ENCODE results near the gene BMPR1A.

BMPR1A gene

DNA sequence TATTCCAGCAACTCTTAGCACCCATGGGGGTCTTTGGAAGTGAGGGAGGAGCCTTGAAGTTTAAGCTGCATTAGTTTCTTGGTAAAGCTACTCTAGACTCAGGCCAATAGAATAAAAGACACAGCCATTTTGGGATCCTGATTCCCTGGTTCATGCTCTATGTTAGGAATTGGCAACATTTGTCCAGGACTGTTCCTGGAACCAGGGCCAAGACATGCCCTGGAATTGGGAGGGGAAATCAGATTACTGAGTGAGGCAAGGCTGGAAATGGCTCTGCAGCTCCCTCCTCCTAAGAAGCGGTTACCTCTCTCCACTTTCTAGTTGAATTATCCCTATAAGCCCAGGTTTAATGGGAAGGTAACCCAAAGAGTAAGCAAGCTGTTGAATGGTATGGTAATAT, 14.2 kb upstream of the BMPR1A start:
- TF ChIP-seq, protein P1, sequence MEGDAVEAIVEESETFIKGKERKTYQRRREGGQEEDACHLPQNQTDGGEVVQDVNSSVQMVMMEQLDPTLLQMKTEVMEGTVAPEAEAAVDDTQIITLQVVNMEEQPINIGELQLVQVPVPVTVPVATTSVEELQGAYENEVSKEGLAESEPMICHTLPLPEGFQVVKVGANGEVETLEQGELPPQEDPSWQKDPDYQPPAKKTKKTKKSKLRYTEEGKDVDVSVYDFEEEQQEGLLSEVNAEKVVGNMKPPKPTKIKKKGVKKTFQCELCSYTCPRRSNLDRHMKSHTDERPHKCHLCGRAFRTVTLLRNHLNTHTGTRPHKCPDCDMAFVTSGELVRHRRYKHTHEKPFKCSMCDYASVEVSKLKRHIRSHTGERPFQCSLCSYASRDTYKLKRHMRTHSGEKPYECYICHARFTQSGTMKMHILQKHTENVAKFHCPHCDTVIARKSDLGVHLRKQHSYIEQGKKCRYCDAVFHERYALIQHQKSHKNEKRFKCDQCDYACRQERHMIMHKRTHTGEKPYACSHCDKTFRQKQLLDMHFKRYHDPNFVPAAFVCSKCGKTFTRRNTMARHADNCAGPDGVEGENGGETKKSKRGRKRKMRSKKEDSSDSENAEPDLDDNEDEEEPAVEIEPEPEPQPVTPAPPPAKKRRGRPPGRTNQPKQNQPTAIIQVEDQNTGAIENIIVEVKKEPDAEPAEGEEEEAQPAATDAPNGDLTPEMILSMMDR (IDR thresholded peaks at IDR 0.05; ENCODE audit: low read length, missing control alignments), result no peak
- H3K4me3 ChIP-seq (replicated peaks; ENCODE audit: low read depth, low read length), result no peak overlapping the region
- DNase-seq (ENCODE audit: low read depth), result no peak

DNA sequence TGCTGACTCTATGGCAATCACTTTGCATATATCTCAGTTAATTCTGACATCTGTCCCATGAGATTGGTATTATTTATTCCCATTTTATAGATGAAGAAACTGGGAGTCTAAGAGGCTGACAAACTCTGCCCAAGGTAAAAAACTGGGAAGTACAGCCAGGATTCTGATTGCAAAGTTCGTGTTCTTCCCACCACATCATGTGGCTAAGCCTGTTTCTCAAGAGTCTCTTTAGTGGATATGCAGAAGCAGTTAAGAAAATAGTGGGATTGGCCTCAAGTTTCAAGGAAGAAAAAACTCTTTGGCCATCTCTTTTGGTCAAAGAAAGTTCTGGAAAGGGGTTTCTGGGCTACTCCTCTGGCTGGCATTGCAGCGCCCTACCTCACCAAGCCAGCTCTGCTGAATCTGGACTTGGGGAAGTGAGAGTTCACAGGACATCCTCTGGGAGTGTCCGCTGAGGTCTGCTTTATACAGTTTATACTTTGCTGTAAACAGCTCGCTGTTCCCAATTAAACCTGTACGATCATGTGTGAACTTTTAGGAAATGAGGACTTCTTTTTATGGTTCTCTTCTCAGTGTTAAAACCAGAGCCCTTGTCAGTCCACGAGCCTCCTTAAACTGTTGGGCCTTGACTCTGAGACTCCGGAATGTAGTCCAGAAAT, 12.2 kb upstream of the BMPR1A start:
- TF ChIP-seq, protein P1 (IDR thresholded peaks at IDR 0.05; ENCODE audit: low read length, missing control alignments), result no peak
- no peak overlapping the region for H3K4me3 ChIP-seq (replicated peaks; ENCODE audit: low read depth, low read length)
- DNase-seq (ENCODE audit: low read depth), result no peak

DNA sequence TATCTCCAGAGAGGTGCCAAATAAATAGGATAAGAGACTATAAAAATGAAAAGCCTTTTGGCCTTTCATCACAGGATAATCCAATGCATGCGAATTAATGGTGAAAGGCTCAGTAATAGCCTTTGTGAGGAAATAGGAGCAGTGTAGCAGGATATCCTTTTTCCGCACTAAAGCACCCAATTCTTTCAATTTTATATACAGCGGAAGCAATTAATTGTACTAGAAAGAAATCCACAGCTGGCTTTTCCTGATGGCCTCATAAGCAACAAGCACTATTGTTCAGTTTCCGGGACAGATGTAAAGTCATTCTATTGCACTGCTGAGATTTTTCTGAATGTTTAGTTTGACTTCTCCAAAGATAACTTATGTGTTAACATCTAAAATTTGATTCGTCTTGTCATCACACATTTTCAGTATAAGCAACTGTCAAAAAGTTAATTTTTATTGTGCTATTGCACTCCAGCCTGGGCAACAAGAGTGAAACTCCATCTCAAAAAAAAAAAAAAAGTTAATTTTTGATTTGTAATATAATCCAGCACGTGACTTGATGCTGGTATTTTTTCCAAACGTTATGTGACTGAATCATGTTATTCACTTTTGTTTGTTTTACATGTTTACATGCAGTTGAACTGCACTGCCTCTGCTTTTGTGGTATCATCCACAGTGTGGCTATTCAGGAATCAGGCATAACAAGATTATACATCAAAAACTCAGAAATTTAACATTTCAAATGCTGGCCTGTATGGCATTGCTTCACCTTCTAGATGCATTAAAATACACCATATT, 8.4 kb upstream of the BMPR1A start:
- TF ChIP-seq, protein P1 (IDR thresholded peaks at IDR 0.05; ENCODE audit: low read length, missing control alignments), result no peak
- H3K4me3 ChIP-seq (replicated peaks; ENCODE audit: low read depth, low read length), result no peak overlapping the region
- no peak for DNase-seq (ENCODE audit: low read depth)

DNA sequence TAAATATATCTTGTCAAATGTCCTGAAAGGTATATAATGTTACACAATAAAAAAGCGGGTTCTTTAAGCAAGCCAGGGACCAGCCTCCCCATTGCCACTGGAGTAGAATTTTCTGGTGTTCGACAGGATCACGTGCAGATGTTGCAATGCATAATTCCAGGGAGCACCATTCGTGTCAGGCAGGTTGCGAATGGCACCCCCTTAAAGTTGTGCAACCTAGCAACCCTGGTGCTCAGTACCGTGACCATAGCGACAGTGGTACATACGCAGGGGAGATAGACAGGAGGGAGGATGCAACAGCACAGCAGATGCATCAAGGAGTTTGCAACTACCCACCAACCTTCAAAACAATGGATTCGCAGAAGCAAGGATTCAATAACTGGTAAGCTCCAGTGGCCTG, 6.6 kb upstream of the BMPR1A start:
- TF ChIP-seq, protein P1 (IDR thresholded peaks at IDR 0.05; ENCODE audit: low read length, missing control alignments), result no peak
- no peak overlapping the region for H3K4me3 ChIP-seq (replicated peaks; ENCODE audit: low read depth, low read length)
- no peak for DNase-seq (ENCODE audit: low read depth)

DNA sequence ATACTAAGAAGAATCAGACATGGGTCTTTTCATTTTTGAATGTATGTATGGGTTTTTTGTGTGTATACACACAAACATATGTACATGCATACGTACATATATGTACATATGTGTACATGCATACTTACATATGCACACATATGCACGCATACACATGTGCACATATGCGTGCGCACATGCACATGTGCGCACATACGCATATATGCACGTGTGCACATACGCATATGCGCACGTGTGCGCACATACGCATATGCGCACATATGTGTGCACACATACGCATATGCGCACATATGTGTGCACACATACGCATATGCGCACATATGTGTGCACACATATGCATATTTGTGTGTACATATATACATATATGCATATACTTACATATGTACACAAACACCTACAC, 4.9 kb upstream of the BMPR1A start:
- H3K4me3 ChIP-seq (replicated peaks; ENCODE audit: low read depth, low read length), result no peak overlapping the region
- TF ChIP-seq, protein P1 (IDR thresholded peaks at IDR 0.05; ENCODE audit: low read length, missing control alignments), result no peak
- no peak for DNase-seq (ENCODE audit: low read depth)

DNA sequence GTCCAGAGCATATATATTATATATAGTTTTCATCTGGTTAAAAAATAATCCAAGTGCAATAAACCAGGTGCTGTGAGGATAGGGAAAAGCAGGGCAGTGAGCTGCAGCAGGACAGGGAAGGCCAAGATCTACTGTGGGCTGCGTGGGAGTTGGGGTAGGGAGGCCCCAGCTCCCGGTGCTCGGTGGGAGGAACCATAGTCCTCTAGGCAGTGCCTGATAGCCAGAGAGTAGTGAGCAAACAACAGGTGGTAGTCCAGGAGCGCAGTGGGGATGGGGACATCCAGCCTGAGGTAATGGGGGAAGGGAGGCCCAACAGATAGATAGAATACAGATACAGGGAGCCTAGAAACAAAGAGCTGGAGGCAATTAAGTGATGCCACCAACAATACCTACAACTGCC, 4.1 kb upstream of the BMPR1A start:
- no peak overlapping the region for H3K4me3 ChIP-seq (replicated peaks; ENCODE audit: low read depth, low read length)
- TF ChIP-seq, protein P1 (IDR thresholded peaks at IDR 0.05; ENCODE audit: low read length, missing control alignments), result no peak
- DNase-seq (ENCODE audit: low read depth), result no peak
